ENCODE data around the gene CHD3.

Gene CHD3

GRCh38 chr17:7929158-7930023 lies 40.8 kb downstream of the CHD3 start, which contains the start of gene KCNAB3:
Gene KCNAB3 (minus strand): TSS chr17:7929856. CDS start chr17:7929435, 421 bp downstream.
- Histone ChIP-seq H3K27me3 (ENCODE audit: insufficient read depth, low read length) (peaks cover 49% of the 10 kb centered on the region), H3K27ac (ENCODE audit: low read depth, low read length) (no peak within 1 kb of the TSS), H3K9ac (ENCODE audit: low read depth, low read length) (0 out of 2 replicates have a peak within 1 kb of the TSS, but pooled peaks have one; percentile 39), H3K4me1 (ENCODE audit: insufficient read depth, low read length) (peaks cover 7% of the 10 kb centered on the region), H3K9me3 (ENCODE audit: insufficient read depth, low read depth, low read length) (no peaks in the 10 kb centered on the region), H3K36me3 (ENCODE audit: insufficient read depth, low read length) (no peaks in the 10 kb centered on the region), H3K4me3 (ENCODE audit: low read length) (peak within 1 kb of the TSS; percentile 69)
- WGBS: 9% methylated on average over 67 of the region's 67 CpGs

GRCh38 chr17:7930841-7931631 lies 42.4 kb downstream of the CHD3 start:
- Histone ChIP-seq H3K4me3 (ENCODE audit: low read length) (peak overlapping the region; percentile 72), H3K9me3 (ENCODE audit: insufficient read depth, low read depth, low read length) (no peaks in the 10 kb centered on the region), H3K27ac (ENCODE audit: low read depth, low read length) (no peak overlapping the region), H3K27me3 (ENCODE audit: insufficient read depth, low read length) (peaks cover 36% of the 10 kb centered on the region), H3K36me3 (ENCODE audit: insufficient read depth, low read length) (peaks cover 8% of the 10 kb centered on the region; the same call in 1 of the 2 replicates), H3K4me1 (ENCODE audit: insufficient read depth, low read length) (peaks cover 7% of the 10 kb centered on the region), H3K9ac (ENCODE audit: low read depth, low read length) (0 out of 2 replicates have a peak overlapping the region, but pooled peaks have one; percentile 49)
- 39% methylated on average over 20 of the region's 20 CpGs for WGBS

GRCh38 chr17:7931709-7932482 lies 43.3 kb downstream of the CHD3 start, which contains the start of the genes CNTROB and TRAPPC1:
Gene CNTROB (plus strand): TSS chr17:7932206. CDS start chr17:7933080, 874 bp downstream.
Gene TRAPPC1 (minus strand): TSS chr17:7931946. CDS start chr17:7931829, 117 bp downstream.
- Histone ChIP-seq H3K9me3 (ENCODE audit: insufficient read depth, low read depth, low read length) (no peaks in the 10 kb centered on the region), H3K4me3 (ENCODE audit: low read length) (peak within 1 kb of the TSS; percentile 72), H3K27ac (ENCODE audit: low read depth, low read length) (no peak within 1 kb of the TSS; the same call in 1 of the 2 replicates), H3K36me3 (ENCODE audit: insufficient read depth, low read length) (peaks cover 17% of the 10 kb centered on the region), H3K27me3 (ENCODE audit: insufficient read depth, low read length) (peaks cover 27% of the 10 kb centered on the region), H3K9ac (ENCODE audit: low read depth, low read length) (peak within 1 kb of the TSS; percentile 61), H3K4me1 (ENCODE audit: insufficient read depth, low read length) (peaks cover 7% of the 10 kb centered on the region)
- under 1% methylated on average over 55 of the region's 55 CpGs for WGBS

GRCh38 chr17:7932483-7932891 lies 43.9 kb downstream of the CHD3 start:
- Histone ChIP-seq H3K4me3 (ENCODE audit: low read length) (peak overlapping the region; percentile 72), H3K9ac (ENCODE audit: low read depth, low read length) (peak overlapping the region; percentile 61), H3K36me3 (ENCODE audit: insufficient read depth, low read length) (peaks cover 21% of the 10 kb centered on the region)

GRCh38 chr17:7932949-7933348 lies 44.4 kb downstream of the CHD3 start:
- peaks cover 21% of the 10 kb centered on the region for H3K36me3 ChIP-seq (ENCODE audit: insufficient read depth, low read length)
- no peak overlapping the region for H3K27ac ChIP-seq (ENCODE audit: low read depth, low read length)
- WGBS: 11% methylated on average over 16 of the region's 16 CpGs
- peaks cover 7% of the 10 kb centered on the region for H3K4me1 ChIP-seq (ENCODE audit: insufficient read depth, low read length)
- H3K27me3 ChIP-seq (ENCODE audit: insufficient read depth, low read length): peaks cover 17% of the 10 kb centered on the region
- peak overlapping the region; percentile 72 for H3K4me3 ChIP-seq (ENCODE audit: low read length)
- H3K9ac ChIP-seq (ENCODE audit: low read depth, low read length): peak overlapping the region; percentile 61
- H3K9me3 ChIP-seq (ENCODE audit: insufficient read depth, low read depth, low read length): no peaks in the 10 kb centered on the region

More at GRCh38 chr17:7932483-7932891, 43.9 kb downstream of the CHD3 start:
- no peaks in the 10 kb centered on the region for H3K9me3 ChIP-seq (ENCODE audit: insufficient read depth, low read depth, low read length)
- H3K27ac ChIP-seq (ENCODE audit: low read depth, low read length): no peak overlapping the region
- H3K4me1 ChIP-seq (ENCODE audit: insufficient read depth, low read length): peaks cover 7% of the 10 kb centered on the region
- 1% methylated on average over 17 of the region's 17 CpGs for WGBS
- H3K27me3 ChIP-seq (ENCODE audit: insufficient read depth, low read length): peaks cover 21% of the 10 kb centered on the region

GRCh38 chr17:7935859-7936258 lies 47.3 kb downstream of the CHD3 start:
- Histone ChIP-seq H3K27ac (ENCODE audit: low read depth, low read length) (no peak overlapping the region), H3K4me1 (ENCODE audit: insufficient read depth, low read length) (peaks cover 7% of the 10 kb centered on the region), H3K36me3 (ENCODE audit: insufficient read depth, low read length) (peaks cover 43% of the 10 kb centered on the region), H3K4me3 (ENCODE audit: low read length) (no peak overlapping the region), H3K27me3 (ENCODE audit: insufficient read depth, low read length) (no peaks in the 10 kb centered on the region), H3K9me3 (ENCODE audit: insufficient read depth, low read depth, low read length) (no peaks in the 10 kb centered on the region), H3K9ac (ENCODE audit: low read depth, low read length) (no peak overlapping the region)

- Histone ChIP-seq H3K4me3 (ENCODE audit: low read length) (no peak overlapping the region), H3K27ac (ENCODE audit: low read depth, low read length) (no peak overlapping the region), H3K9me3 (ENCODE audit: insufficient read depth, low read depth, low read length) (no peaks in the 10 kb centered on the region), H3K4me1 (ENCODE audit: insufficient read depth, low read length) (no peaks in the 10 kb centered on the region), H3K36me3 (ENCODE audit: insufficient read depth, low read length) (peaks cover 74% of the 10 kb centered on the region), H3K9ac (ENCODE audit: low read depth, low read length) (no peak overlapping the region), H3K27me3 (ENCODE audit: insufficient read depth, low read length) (no peaks in the 10 kb centered on the region)
- WGBS: 94% methylated on average over 4 of the region's 4 CpGs
These were observed 51.4 kb downstream of the CHD3 start for GRCh38 chr17:7940034-7940433.

GRCh38 chr17:7940743-7941142 lies 52.2 kb downstream of the CHD3 start:
- WGBS: 96% methylated on average over 6 of the region's 6 CpGs
- Histone ChIP-seq H3K9ac (ENCODE audit: low read depth, low read length) (no peak overlapping the region), H3K27me3 (ENCODE audit: insufficient read depth, low read length) (no peaks in the 10 kb centered on the region), H3K27ac (ENCODE audit: low read depth, low read length) (no peak overlapping the region), H3K4me3 (ENCODE audit: low read length) (no peak overlapping the region), H3K9me3 (ENCODE audit: insufficient read depth, low read depth, low read length) (no peaks in the 10 kb centered on the region), H3K4me1 (ENCODE audit: insufficient read depth, low read length) (no peaks in the 10 kb centered on the region), H3K36me3 (ENCODE audit: insufficient read depth, low read length) (peaks cover 78% of the 10 kb centered on the region)

- no peak overlapping the region for H3K27ac ChIP-seq (ENCODE audit: low read depth, low read length)
- H3K27me3 ChIP-seq (ENCODE audit: insufficient read depth, low read length): no peaks in the 10 kb centered on the region
- H3K9me3 ChIP-seq (ENCODE audit: insufficient read depth, low read depth, low read length): no peaks in the 10 kb centered on the region
- no peak overlapping the region for H3K9ac ChIP-seq (ENCODE audit: low read depth, low read length)
- peaks cover 83% of the 10 kb centered on the region for H3K36me3 ChIP-seq (ENCODE audit: insufficient read depth, low read length)
- 92% methylated on average over 13 of the region's 13 CpGs for WGBS
- no peak overlapping the region for H3K4me3 ChIP-seq (ENCODE audit: low read length)
- H3K4me1 ChIP-seq (ENCODE audit: insufficient read depth, low read length): no peaks in the 10 kb centered on the region
These were observed 54.7 kb downstream of the CHD3 start for GRCh38 chr17:7943291-7943690.

GRCh38 chr17:7944326-7944725 lies 55.7 kb downstream of the CHD3 start:
- Histone ChIP-seq H3K9me3 (ENCODE audit: insufficient read depth, low read depth, low read length) (no peaks in the 10 kb centered on the region), H3K4me1 (ENCODE audit: insufficient read depth, low read length) (no peaks in the 10 kb centered on the region), H3K9ac (ENCODE audit: low read depth, low read length) (no peak overlapping the region), H3K4me3 (ENCODE audit: low read length) (no peak overlapping the region), H3K36me3 (ENCODE audit: insufficient read depth, low read length) (peaks cover 88% of the 10 kb centered on the region), H3K27ac (ENCODE audit: low read depth, low read length) (no peak overlapping the region), H3K27me3 (ENCODE audit: insufficient read depth, low read length) (no peaks in the 10 kb centered on the region)
- WGBS: 95% methylated on average over 9 of the region's 9 CpGs
